A673 (cell line): ENCODE data around the gene FAM3B. TPM values are rescaled to one million over a fixed set of nuclear protein-coding genes. Genes with fewer than 3 reads are reported as not detected.

Source experiments
- BruUV-seq: library from RNA; stranded (reverse); fragments of 400-500 nt; replicated peaks from 2 replicates; lab custom pipeline; 2021; lab: Mats Ljungman, UMichigan
- CTCF ChIA-PET: fragments of 300-600 bp; sonication (Branson Sonifier 250); formaldehyde crosslinking; loops from one replicate; lab custom pipeline; 2022; ENCODE audit warnings: antibody characterized with exemption; lab: Charles Lee
- POLR2A ChIA-PET: fragments of 300-600 bp; sonication (Branson Sonifier 250); formaldehyde crosslinking; loops from one replicate; lab custom pipeline; 2022; ENCODE audit warnings: antibody characterized with exemption; ENCODE audit not compliant: low non-redundant PET; lab: Charles Lee
- DNase-seq: peaks from one replicate; pipeline ENCODE4 v3.0.0-alpha.2; 2015; ENCODE audit warnings: low spot score
- H3K27ac ChIP-seq: fragments of 200-600 bp; sonication (generic); 2 replicates; pipeline ENCODE4 v1.5.1; 2016; ENCODE audit warnings: mixed run types, low read depth, mild to moderate bottlenecking, mixed read lengths, antibody characterized with exemption, low read length; ENCODE audit not compliant: poor library complexity, severe bottlenecking
- H3K27me3 ChIP-seq: fragments of 200-600 bp; sonication (generic); replicated peaks from 2 replicates; pipeline ENCODE4 v1.6.1; 2017; ENCODE audit warnings: mixed run types, low read depth, mild to moderate bottlenecking, mixed read lengths, antibody characterized with exemption, low read length; ENCODE audit not compliant: insufficient read depth, poor library complexity
- H3K36me3 ChIP-seq: fragments of 200-600 bp; sonication (generic); 2 replicates; pipeline ENCODE4 v1.6.1; 2016; ENCODE audit warnings: mixed run types, mild to moderate bottlenecking, mixed read lengths, antibody characterized with exemption, low read length; ENCODE audit not compliant: insufficient read depth, poor library complexity, severe bottlenecking
- H3K4me1 ChIP-seq: fragments of 200-600 bp; sonication (generic); 2 replicates; pipeline ENCODE4 v1.6.1; 2017; ENCODE audit warnings: mixed run types, mild to moderate bottlenecking, mixed read lengths, antibody characterized with exemption, low read length; ENCODE audit not compliant: insufficient read depth, poor library complexity, severe bottlenecking
- H3K4me3 ChIP-seq: fragments of 200-600 bp; sonication (generic); 2 replicates; pipeline ENCODE4 v1.5.1; 2016; ENCODE audit warnings: low read depth, mixed run types, mild to moderate bottlenecking, mixed read lengths, low read length; ENCODE audit not compliant: poor library complexity, severe bottlenecking
- H3K9me3 ChIP-seq: fragments of 200-600 bp; sonication (generic); 2 replicates; pipeline ENCODE4 v1.6.1; 2016; ENCODE audit warnings: mixed run types, low read depth, mild to moderate bottlenecking, mixed read lengths, antibody characterized with exemption, low read length; ENCODE audit not compliant: poor library complexity, severe bottlenecking
- EZH2 ChIP-seq: fragments of 200-600 bp; sonication (generic); IDR thresholded peaks from 2 replicates; pipeline ENCODE4 v1.6.1; 2017; ENCODE audit warnings: borderline replicate concordance, low read depth, mild to moderate bottlenecking, mixed read lengths, antibody characterized with exemption, low read length; ENCODE audit not compliant: poor library complexity, severe bottlenecking
- intact Hi-C: fragments of 100-400 bp; cut with micrococcal nuclease; formaldehyde crosslinking; loops from one replicate; pipeline ENCODE4 v1.10.0; 2022; ENCODE audit not compliant: unreplicated experiment
- total RNA-seq: library from RNA; stranded (reverse); gene quantifications from 2 replicates; pipeline ENCODE4 v1.2.3, GENCODE V29; 2021
- TF ChIP-seq, protein P1 (sequence below): fragments of 300-800, 200-600 bp; sonication (generic); conservative IDR thresholded peaks from 2 replicates; pipeline ENCODE4 v1.5.1; 2017; ENCODE audit warnings: low read depth, mild to moderate bottlenecking, antibody characterized with exemption, low read length, moderate library complexity, mixed read lengths

The FAM3B gene
- total RNA-seq, 1 experiment from 2014 or later = not detected

DNA sequence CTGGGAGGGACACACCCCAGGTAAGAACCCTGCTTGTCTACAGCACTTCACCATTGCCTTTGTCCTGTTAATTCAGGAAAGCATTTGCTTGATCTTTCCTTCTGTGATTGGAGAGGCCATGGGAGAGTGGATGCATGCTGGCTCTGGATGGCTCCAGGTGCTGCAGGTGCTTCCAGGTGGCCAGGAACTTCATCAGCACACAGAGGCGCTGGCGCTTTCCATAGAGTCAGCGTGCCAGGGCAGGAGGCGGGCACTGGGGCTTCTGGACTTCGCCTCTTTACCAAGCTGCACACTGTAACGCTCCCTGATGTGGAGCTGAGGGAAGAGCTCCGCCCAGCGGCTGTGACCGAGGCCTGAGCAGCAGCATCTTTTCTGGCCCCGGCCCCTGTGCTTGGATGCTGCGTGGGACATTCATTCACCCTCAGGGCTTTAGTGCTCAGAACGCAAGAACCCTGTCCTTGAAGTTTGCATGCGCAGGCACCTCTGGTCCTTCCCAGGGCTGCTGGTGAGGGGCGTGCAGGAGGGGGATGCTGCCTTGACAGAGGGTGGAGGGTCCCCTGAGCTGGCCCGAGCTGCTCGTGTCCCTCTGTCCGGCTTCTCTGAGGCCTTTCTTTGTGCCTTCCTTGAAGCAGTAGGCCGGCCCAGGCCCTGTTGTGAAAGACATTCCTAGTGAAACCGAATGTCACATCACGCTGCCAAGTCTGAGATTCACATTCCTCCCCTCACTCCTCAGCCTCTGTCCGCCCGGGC, 43.6 kb downstream of the FAM3B start:
- no peak overlapping the region for H3K27ac ChIP-seq
- TF ChIP-seq EZH2 = no peak
- TF ChIP-seq, protein P1, sequence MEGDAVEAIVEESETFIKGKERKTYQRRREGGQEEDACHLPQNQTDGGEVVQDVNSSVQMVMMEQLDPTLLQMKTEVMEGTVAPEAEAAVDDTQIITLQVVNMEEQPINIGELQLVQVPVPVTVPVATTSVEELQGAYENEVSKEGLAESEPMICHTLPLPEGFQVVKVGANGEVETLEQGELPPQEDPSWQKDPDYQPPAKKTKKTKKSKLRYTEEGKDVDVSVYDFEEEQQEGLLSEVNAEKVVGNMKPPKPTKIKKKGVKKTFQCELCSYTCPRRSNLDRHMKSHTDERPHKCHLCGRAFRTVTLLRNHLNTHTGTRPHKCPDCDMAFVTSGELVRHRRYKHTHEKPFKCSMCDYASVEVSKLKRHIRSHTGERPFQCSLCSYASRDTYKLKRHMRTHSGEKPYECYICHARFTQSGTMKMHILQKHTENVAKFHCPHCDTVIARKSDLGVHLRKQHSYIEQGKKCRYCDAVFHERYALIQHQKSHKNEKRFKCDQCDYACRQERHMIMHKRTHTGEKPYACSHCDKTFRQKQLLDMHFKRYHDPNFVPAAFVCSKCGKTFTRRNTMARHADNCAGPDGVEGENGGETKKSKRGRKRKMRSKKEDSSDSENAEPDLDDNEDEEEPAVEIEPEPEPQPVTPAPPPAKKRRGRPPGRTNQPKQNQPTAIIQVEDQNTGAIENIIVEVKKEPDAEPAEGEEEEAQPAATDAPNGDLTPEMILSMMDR = no peak
- no peaks in the 10 kb centered on the region for H3K4me1 ChIP-seq
- peaks cover 12% of the 10 kb centered on the region for H3K27me3 ChIP-seq
- BruUV-seq = no TSS peak
- no peak for DNase-seq
- no peaks in the 10 kb centered on the region for H3K36me3 ChIP-seq
- no peaks in the 10 kb centered on the region for H3K9me3 ChIP-seq
- CTCF ChIA-PET = no interaction called here
- no peak overlapping the region for H3K4me3 ChIP-seq
- POLR2A ChIA-PET = no interaction called here
- intact Hi-C loops = no loop called here

DNA sequence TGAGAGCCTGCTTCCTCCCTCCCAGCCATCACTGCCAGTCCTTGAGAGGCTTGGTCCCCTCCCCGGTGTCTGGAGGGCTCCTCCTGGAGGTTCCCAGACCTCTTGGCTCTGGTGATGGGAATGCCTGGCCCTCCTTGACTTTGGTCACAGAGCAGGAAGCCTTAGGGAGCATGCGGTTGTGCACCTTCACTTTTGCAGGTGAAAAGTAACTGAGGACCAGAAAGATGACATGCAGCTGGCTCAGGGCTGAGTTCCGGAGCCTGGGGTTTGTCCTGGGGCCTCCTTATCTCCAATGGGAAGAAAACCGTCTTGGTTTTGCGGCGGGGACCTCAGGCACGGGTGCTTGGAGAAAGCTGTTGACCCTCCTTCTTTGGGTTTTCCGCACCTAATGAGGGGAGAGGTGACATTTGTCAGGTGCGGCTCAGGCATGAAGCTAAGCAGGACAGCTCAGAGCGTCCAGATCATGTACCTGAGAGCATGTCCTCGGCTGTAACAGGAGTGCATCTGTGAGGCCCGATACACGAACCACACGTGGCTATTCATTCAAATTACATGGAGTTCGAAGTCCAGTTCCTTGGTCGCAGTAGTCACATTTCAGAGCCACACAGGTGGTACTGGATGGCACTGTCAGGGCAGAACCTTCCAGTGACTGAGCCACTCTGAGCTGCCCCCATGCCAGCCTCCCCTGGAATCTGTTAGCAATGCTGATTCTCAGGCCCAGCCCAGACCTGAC, 44.6 kb downstream of the FAM3B start:
- Histone ChIP-seq H3K4me1 (no peaks in the 10 kb centered on the region), H3K27ac (no peak overlapping the region), H3K4me3 (no peak overlapping the region), H3K36me3 (no peaks in the 10 kb centered on the region), H3K27me3 (peaks cover 10% of the 10 kb centered on the region), H3K9me3 (no peaks in the 10 kb centered on the region)
- ChIA-PET CTCF (no interaction called here), POLR2A (no interaction called here)
- DNase-seq = no peak
- BruUV-seq = no TSS peak
- TF ChIP-seq, protein P1 = no peak
- no peak for TF ChIP-seq EZH2
- intact Hi-C loops = no loop called here

GRCh38 chr21:41361786-41362604, 45.4 kb downstream of the FAM3B start, which contains the start of gene MX2:
TSS of gene MX2 (plus strand) at chr21:41362027. CDS start at chr21:41376907, 14,880 bp downstream.
- Histone ChIP-seq H3K4me3 (no peak within 1 kb of the TSS), H3K9me3 (no peaks in the 10 kb centered on the region), H3K27me3 (peaks cover 5% of the 10 kb centered on the region), H3K36me3 (no peaks in the 10 kb centered on the region), H3K27ac (no peak within 1 kb of the TSS), H3K4me1 (no peaks in the 10 kb centered on the region)
- intact Hi-C loops = no loop called here
- ChIA-PET POLR2A (no interaction called here), CTCF (no interaction called here)
- DNase-seq = no peak
- BruUV-seq = no TSS peak
- TF ChIP-seq, protein P1 = no peak
- no peak for TF ChIP-seq EZH2
